Neural progenitor cell (in vitro differentiated cells): ENCODE results near the gene USE1. TPM values are rescaled to one million over a fixed set of nuclear protein-coding genes. Genes with fewer than 3 reads are reported as not detected.

Experiments used
- DNase-seq: peaks from one replicate; pipeline ENCODE4 v3.0.0-alpha.2; 2016; ENCODE audit warnings: low spot score
- H2AFZ ChIP-seq: fragments of 200-600 bp; sonication (generic); replicated peaks from 2 replicates; pipeline ENCODE4 v1.6.1; 2016; ENCODE audit warnings: antibody characterized with exemption
- H3F3A ChIP-seq: fragments of 200-600 bp; sonication (generic); 2 replicates; pipeline ENCODE4 v1.6.1; 2016; ENCODE audit warnings: antibody characterized with exemption, low read depth
- H3K27ac ChIP-seq: fragments of 200-600 bp; sonication (generic); 2 replicates; pipeline ENCODE4 v1.5.1; 2016; ENCODE audit warnings: mild to moderate bottlenecking
- H3K27me3 ChIP-seq: fragments of 200-600 bp; sonication (generic); 2 replicates; pipeline ENCODE4 v1.6.1; 2016; ENCODE audit warnings: mild to moderate bottlenecking, moderate library complexity
- H3K36me3 ChIP-seq: fragments of 200-600 bp; sonication (generic); 2 replicates; pipeline ENCODE4 v1.5.1; 2016
- H3K4me1 ChIP-seq: fragments of 200-600 bp; sonication (generic); 2 replicates; pipeline ENCODE4 v1.6.1; 2016; ENCODE audit warnings: mixed run types
- H3K4me2 ChIP-seq: fragments of 200-600 bp; sonication (generic); 2 replicates; pipeline ENCODE4 v1.6.1; 2016
- H3K4me3 ChIP-seq: fragments of 200-600 bp; sonication (generic); 2 replicates; pipeline ENCODE4 v1.5.1; 2016
- H3K79me2 ChIP-seq: fragments of 200-600 bp; sonication (generic); 2 replicates; pipeline ENCODE4 v1.6.1; 2016; ENCODE audit warnings: low read depth
- H3K9ac ChIP-seq: fragments of 200-600 bp; sonication (generic); 2 replicates; pipeline ENCODE4 v1.6.1; 2016
- H3K9me3 ChIP-seq: fragments of 200-600 bp; sonication (generic); 2 replicates; pipeline ENCODE4 v1.5.1; 2016; ENCODE audit warnings: low read depth
- H4K20me1 ChIP-seq: fragments of 200-600 bp; sonication (generic); 2 replicates; pipeline ENCODE4 v1.6.1; 2016; ENCODE audit warnings: low read depth
- H3K27ac Mint-ChIP-seq: 3 replicates; pipeline ENCODE4 v1.8.0; 2021; ENCODE audit warnings: mixed read lengths
- H3K27me3 Mint-ChIP-seq: 2 replicates; pipeline ENCODE4 v1.8.0; 2022; ENCODE audit warnings: low read depth, mild to moderate bottlenecking, inconsistent platforms, moderate library complexity, mixed read lengths; ENCODE audit not compliant: insufficient read depth
- H3K36me3 Mint-ChIP-seq: 3 replicates; pipeline ENCODE4 v1.8.0; 2021; ENCODE audit warnings: mixed read lengths
- H3K4me1 Mint-ChIP-seq: 3 replicates; pipeline ENCODE4 v1.8.0; 2021; ENCODE audit warnings: mixed read lengths
- H3K4me3 Mint-ChIP-seq: 3 replicates; pipeline ENCODE4 v1.8.0; 2021; ENCODE audit warnings: mild to moderate bottlenecking, moderate library complexity, mixed read lengths
- H3K9me3 Mint-ChIP-seq: 3 replicates; pipeline ENCODE4 v1.8.0; 2020; ENCODE audit warnings: mixed read lengths
- EZH2 ChIP-seq: fragments of 200-600 bp; sonication (generic); IDR thresholded peaks from 2 replicates; pipeline ENCODE4 v1.6.1; 2017; ENCODE audit warnings: antibody characterized with exemption, mild to moderate bottlenecking, moderate library complexity
- EZH2phosphoT487 ChIP-seq: fragments of 200-600 bp; sonication (generic); IDR thresholded peaks from 2 replicates; pipeline ENCODE4 v1.6.1; 2017; ENCODE audit warnings: antibody characterized with exemption
- total RNA-seq: library from RNA; depleted of rRNA; stranded (reverse); fragments of >200 nt; gene quantifications from 2 replicates; pipeline ENCODE4 v1.2.3, GENCODE V29; 2015; ENCODE audit warnings: low replicate concordance
- TF ChIP-seq, protein P1 (sequence below): fragments of 200-600 bp; sonication (generic); IDR thresholded peaks from 2 replicates; pipeline ENCODE4 v1.5.1; 2017; ENCODE audit warnings: antibody characterized with exemption, mild to moderate bottlenecking

USE1 gene
- total RNA-seq, 1 donor from 2014 or later = 12.1 TPM

DNA sequence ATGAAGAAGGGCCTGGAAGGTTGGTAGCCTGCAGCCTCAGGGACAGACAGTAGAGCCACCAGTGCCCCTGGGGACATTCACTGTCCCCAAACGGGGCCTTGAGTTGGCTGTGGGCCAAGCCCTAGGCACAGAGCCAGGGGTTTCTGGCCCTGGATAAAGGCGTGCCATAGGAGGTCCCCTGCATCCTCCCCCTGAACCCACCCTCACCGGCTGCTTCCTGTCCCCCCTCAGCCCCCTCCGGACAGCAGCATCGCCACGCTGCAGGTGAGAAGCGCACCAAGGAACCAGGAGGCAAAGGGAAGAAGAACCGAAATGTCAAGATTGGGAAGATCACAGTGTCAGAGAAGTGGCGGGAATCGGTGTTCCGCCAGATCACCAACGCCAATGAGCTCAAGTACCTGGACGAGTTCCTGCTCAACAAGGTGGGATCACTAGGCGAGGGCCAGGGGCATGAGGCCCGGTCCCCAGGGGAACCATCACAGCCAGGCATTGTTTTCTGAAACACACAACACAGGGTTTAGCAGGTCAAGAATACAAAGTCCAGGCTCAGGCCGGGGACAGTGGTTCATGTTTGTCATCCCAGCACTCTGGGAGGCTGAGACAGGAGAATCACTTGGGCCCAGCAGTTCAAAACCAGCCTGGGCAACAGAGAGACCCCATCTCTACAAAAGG lies 14.6 kb upstream of the USE1 start:
- Mint-ChIP-seq H3K4me1 (no peaks in the 10 kb centered on the region), H3K36me3 (peaks cover 42% of the 10 kb centered on the region)
- H3K9ac ChIP-seq = no peak overlapping the region

GRCh38 chr19:17202249-17202648 lies 12.9 kb upstream of the USE1 start:
- peaks cover 9% of the 10 kb centered on the region for H3K27me3 Mint-ChIP-seq
- DNase-seq = no peak
- Histone ChIP-seq H3K27me3 (no peaks in the 10 kb centered on the region), H2AFZ (no peak overlapping the region), H3K27ac (no peak overlapping the region), H3F3A (no peaks in the 10 kb centered on the region), H3K79me2 (no peaks in the 10 kb centered on the region), H3K4me1 (no peaks in the 10 kb centered on the region), H3K9ac (no peak overlapping the region), H3K36me3 (no peaks in the 10 kb centered on the region), H3K4me3 (no peak overlapping the region), H3K4me2 (no peak overlapping the region), H4K20me1 (no peaks in the 10 kb centered on the region), H3K9me3 (no peaks in the 10 kb centered on the region)
- H3K4me3 Mint-ChIP-seq = no peak overlapping the region
- H3K4me1 Mint-ChIP-seq = peaks cover 2% of the 10 kb centered on the region
- H3K27ac Mint-ChIP-seq = no peak overlapping the region
- no peaks in the 10 kb centered on the region for H3K9me3 Mint-ChIP-seq
- H3K36me3 Mint-ChIP-seq = peaks cover 37% of the 10 kb centered on the region
- TF ChIP-seq EZH2 (no peak), EZH2phosphoT487 (no peak)
- TF ChIP-seq, protein P1, sequence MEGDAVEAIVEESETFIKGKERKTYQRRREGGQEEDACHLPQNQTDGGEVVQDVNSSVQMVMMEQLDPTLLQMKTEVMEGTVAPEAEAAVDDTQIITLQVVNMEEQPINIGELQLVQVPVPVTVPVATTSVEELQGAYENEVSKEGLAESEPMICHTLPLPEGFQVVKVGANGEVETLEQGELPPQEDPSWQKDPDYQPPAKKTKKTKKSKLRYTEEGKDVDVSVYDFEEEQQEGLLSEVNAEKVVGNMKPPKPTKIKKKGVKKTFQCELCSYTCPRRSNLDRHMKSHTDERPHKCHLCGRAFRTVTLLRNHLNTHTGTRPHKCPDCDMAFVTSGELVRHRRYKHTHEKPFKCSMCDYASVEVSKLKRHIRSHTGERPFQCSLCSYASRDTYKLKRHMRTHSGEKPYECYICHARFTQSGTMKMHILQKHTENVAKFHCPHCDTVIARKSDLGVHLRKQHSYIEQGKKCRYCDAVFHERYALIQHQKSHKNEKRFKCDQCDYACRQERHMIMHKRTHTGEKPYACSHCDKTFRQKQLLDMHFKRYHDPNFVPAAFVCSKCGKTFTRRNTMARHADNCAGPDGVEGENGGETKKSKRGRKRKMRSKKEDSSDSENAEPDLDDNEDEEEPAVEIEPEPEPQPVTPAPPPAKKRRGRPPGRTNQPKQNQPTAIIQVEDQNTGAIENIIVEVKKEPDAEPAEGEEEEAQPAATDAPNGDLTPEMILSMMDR = no peak

More for the DNA sequence above, 14.6 kb upstream of the USE1 start:
- Histone ChIP-seq H2AFZ (no peak overlapping the region), H3K79me2 (no peaks in the 10 kb centered on the region), H3K4me1 (no peaks in the 10 kb centered on the region), H3K27me3 (no peaks in the 10 kb centered on the region), H3K4me2 (no peak overlapping the region), H3F3A (no peaks in the 10 kb centered on the region), H3K9me3 (no peaks in the 10 kb centered on the region), H4K20me1 (no peaks in the 10 kb centered on the region), H3K36me3 (no peaks in the 10 kb centered on the region), H3K27ac (no peak overlapping the region), H3K4me3 (no peak overlapping the region)
- no peak for TF ChIP-seq EZH2phosphoT487
- TF ChIP-seq EZH2 = no peak
- TF ChIP-seq, protein P1 = no peak
- DNase-seq = no peak
- Mint-ChIP-seq H3K4me3 (no peak overlapping the region), H3K9me3 (no peaks in the 10 kb centered on the region), H3K27me3 (peaks cover 11% of the 10 kb centered on the region), H3K27ac (no peak overlapping the region)

DNA sequence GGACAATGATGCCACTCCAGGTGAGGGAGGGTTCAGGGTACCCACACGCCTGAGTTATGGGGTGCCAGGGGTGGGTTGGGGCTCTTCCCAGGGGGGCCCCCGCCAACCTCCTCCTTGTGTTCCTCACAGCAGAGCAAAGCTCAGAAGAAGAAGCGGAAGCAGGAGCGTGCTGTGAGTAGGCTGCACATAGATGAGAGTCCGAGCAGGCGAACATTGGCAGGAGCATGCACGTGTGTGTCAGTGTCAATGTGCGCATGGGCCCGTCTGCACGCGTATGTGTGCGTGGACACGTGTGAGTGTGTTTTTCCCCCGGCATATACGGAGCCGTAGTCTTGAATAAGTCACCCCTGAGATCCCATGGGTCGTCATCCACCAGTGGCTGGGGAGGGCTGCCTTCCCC lies 12.4 kb upstream of the USE1 start:
- no peaks in the 10 kb centered on the region for H4K20me1 ChIP-seq
- H3K36me3 ChIP-seq = no peaks in the 10 kb centered on the region
- H3F3A ChIP-seq = no peaks in the 10 kb centered on the region
- no peak overlapping the region for H3K4me3 ChIP-seq
- Mint-ChIP-seq H3K27ac (no peak overlapping the region), H3K4me1 (peaks cover 2% of the 10 kb centered on the region), H3K9me3 (no peaks in the 10 kb centered on the region), H3K36me3 (peaks cover 36% of the 10 kb centered on the region), H3K4me3 (no peak overlapping the region), H3K27me3 (peaks cover 9% of the 10 kb centered on the region)
- H3K9me3 ChIP-seq = no peaks in the 10 kb centered on the region
- H3K79me2 ChIP-seq = no peaks in the 10 kb centered on the region
- no peak overlapping the region for H2AFZ ChIP-seq
- no peak for DNase-seq
- TF ChIP-seq EZH2phosphoT487 = no peak
- TF ChIP-seq, protein P1 = no peak
- TF ChIP-seq EZH2 = no peak
- H3K27me3 ChIP-seq = no peaks in the 10 kb centered on the region
- H3K4me1 ChIP-seq = no peaks in the 10 kb centered on the region
- H3K4me2 ChIP-seq = no peak overlapping the region
- H3K27ac ChIP-seq = no peak overlapping the region
- no peak overlapping the region for H3K9ac ChIP-seq
